GM19240 (cell line): ENCODE data around the gene IQCF5.
"Not testable (repeated sequence)": the region's sequence is repeated elsewhere in the genome, so short reads cannot be mapped to it uniquely, and the experiment has no call there.

Experiments
- DNase-seq: peaks from one replicate; pipeline ENCODE4 v3.0.0; 2011; ENCODE audit warnings: low spot score; ENCODE audit not compliant: insufficient read length

IQCF5 gene

DNA sequence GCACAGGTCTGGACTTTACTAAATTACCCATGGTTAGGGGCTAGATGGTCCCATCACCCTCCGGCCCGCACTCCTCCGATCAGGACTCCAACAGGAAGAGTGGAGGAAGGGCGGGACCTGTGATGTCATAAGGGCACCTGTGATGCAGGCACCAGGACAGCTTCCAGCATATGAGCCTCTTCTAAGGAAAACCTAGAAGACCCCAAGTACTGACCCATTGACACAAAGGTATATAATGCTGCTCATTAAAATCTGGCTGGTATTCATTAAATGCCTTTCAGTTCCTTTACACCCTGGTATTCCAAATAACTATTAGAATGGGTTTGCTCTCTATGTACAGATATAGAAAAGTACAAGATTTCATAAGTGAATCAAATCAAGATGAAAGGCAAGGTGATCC, at the start of gene IQCF5:
Gene IQCF5 (minus strand): TSS at position 101 of the 400 bp plus-strand sequence. CDS start 70 bp downstream, at position 31.
- no peak for DNase-seq

DNA sequence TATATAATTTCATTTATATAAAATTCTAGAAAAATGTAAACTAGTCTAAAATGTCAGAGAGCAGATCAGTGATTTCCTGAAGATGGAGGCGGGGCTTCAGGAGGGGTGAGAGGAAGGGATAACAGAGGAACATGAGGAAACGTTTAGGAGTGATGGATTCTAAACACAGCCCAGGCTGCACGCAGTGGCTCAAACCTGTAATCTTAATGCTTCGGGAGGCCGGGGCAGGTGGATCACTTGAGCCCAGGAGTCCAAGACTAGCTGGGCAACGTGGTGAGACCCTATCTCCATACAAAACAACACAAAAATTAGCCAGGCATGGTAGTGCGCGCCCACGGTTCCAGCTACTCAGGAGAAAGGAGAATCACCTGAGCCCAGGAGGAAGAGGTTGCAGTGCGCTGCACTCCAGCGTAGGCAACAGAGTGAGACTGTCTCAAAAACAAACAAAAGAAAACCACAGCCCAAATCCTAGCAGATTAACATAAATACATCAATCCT, 45.7 kb upstream of the IQCF5 start:
- no peak for DNase-seq

DNA sequence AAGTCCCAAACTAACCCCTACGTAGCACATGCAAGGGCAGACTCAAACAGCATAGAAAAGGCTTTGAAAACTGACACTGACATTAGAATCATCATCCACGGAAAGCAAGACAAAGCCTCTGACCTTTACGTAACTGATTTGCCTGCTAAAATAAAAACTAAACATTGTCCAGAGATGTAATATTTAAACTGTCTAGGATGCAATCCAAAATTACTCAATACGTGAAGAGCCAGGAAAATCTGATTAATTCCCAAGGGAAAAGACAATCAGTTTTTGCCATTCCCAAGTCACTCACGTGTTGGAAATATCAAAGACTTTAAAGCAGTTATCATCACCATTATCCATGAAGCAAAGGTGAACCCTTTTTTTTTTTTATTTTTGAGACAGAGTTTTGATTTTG, 41.0 kb upstream of the IQCF5 start:
- no peak for DNase-seq

DNA sequence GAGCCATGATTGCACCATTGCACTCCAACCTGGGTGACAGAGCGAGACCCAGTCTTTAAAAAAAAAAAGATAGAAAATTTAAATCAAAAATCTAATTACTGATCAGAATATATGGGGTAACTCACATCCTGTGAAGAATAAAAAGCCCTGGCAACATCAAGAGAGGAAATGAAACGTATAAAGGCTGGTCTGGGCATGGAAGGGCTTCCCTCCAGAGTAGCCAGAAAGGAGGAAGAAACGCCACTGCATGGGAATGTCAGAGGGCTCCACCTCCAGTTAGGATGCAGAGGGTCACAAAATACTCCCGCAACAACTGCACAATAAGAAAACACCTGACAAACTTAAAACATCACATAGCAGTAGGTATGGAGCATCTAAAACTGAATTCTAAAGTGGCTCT, 32.6 kb upstream of the IQCF5 start:
- DNase-seq: no peak

DNA sequence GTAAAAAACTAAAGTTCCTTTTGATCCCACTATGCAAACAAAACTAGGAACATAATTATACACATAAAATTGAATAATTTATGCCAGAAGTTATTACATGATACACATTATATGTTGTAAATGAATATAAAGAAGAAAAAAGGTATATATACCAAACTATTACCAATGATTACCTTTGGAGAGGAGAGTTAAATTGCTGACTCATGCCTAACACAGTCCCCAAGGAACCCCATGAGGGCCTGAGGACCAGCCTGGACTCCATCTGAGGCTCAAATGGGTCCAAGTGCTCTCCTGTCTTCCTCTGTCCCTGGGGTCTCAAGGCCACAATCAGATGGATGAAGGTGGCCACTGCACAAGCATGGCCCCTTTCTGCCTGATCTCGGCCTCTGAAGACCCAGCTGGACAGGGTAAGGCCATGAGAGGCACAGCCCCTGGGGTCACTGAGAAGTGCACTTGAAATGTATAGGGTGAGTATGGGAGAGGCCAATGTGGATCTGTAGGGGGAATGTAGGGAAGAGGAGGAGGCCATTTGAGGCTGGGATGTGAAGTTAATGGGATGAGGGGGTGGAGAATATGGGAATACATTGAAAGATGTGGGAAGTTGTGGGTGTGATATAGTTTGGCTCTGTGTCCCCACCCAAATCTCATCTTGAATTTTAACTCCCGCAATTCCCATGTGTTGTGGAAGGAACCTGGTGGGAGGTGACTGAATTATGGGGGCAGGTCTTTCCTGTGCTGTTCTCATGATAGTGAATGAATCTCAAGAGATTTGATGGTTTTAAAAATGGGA, 28.8 kb upstream of the IQCF5 start:
- no peak for DNase-seq

DNA sequence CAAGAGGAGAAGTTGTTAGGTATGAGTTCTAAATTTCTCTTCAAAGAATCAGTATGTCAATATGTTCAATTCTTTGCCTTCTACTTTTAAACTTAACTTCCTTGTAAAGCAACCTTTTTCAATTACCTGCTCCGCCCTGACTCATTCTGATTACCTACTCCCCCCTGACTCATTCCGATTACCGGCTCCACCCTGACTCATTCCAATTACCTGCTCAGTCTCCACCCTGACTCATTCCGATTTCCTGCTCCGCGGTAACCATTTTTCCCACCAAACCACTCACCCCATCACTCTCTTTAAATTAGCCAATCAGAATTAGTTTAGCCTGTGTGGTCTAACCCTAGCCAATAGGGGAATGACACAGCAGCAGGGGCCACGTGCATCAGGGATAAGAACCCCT, 27.0 kb upstream of the IQCF5 start:
- DNase-seq: not testable (repeated sequence)

DNA sequence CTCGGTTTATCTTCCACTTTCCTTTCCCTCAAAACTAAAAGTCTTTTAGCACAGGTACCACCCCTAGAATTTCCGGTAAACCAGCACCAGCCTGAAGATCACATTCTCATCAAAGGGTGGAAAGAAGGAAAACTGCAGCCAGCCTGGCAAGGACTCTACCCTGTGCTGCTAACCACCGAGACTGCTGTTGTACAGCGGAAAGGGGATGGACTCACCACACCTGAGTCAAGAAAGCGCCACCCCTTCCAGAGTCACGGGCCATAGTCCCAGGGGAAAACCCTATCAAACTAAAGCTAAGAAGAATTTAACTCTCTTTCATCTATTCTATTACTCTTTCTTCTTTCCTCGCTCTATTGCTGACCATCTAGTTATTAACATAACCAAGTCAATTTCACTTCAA, 24.6 kb upstream of the IQCF5 start:
- not testable (repeated sequence) for DNase-seq

DNA sequence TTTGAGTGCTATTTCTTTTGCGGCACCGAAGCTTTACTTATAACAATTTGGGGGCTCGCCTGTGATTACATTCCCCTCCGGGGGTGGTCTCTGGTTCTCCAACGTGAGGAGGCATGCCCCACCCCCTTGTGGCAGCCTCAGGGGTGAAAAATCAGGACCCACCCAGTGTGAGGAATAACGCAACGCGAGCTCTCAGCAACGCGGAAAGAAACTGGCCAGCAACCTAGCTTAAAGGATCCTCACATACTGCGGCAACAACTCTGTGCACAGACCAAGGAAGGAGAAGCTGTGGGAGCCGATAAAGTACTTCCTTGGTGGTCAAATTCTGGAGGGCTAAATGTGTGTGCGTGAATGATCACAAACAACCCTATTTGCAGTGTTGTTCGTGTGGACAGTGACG, 22.0 kb upstream of the IQCF5 start:
- DNase-seq: no peak

DNA sequence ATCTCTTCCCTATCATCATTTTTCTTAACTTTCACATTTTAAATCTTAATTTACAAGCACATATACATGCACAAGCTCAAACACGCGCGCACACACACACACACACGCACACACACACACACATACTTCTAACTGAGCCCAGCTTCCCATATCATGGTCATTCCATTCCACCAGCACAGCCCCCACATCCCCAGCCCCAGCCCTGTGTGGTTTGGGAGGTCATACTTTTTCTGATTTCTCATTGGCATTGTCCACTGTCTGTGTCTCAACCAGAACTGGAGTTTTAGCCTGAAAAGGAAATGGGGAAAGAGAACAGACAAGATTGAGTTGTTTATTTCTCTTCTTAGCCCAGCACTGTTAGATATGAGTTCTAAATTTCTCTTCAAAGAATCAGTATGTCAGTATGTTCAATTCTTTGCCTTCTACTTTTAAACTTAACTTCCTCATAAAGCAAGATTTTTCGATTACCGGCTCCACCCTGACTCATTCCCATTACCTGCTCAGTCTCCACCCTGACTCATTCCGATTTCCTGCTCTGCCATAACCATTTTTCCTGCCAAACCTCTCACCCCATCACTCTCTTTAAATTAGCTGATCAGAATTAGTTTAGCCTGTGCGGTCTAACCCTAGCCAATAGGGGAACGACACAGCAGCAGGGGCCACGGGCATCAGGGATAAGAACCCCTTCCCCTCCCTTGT, 21.4 kb upstream of the IQCF5 start:
- DNase-seq: no peak

DNA sequence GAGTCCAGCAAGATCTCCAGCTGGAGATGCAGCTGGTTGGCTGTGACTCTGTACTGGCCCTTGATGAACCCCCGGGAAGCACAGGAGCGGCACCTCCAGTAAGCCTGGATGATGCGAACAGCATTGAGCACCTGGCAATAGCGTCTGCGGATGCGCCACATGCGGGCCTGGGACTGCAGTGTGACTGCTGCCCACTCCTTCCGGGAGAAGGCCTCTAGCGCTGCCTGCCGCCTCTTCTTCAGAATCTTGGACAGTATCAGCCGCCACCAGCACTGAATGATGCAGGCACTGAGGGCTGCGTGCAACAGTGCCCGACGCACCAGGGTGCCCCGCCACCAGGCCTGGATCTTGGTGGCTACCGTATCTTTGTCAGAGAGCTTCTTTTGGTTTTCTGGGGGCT, 19.5 kb upstream of the IQCF5 start:
- DNase-seq: no peak

DNA sequence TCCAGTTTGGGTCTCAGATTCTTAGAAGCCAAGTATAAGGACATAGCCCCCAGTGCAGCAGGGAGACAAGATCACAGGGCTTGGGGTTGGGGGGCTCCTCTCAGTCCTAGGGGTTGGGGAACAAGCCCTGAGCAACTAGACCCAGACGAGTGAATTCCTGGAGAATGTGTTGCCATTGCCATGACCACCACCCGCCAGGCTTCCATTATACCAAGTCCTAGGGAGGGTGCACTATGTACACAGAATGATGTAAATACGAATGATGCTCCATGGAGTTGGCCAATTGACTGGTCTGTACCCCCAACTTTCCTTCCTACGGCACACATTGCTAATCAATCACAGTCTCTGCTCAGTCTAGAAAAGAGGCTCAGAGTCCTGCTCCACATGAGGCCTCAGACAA, 19.0 kb upstream of the IQCF5 start:
- DNase-seq: no peak

DNA sequence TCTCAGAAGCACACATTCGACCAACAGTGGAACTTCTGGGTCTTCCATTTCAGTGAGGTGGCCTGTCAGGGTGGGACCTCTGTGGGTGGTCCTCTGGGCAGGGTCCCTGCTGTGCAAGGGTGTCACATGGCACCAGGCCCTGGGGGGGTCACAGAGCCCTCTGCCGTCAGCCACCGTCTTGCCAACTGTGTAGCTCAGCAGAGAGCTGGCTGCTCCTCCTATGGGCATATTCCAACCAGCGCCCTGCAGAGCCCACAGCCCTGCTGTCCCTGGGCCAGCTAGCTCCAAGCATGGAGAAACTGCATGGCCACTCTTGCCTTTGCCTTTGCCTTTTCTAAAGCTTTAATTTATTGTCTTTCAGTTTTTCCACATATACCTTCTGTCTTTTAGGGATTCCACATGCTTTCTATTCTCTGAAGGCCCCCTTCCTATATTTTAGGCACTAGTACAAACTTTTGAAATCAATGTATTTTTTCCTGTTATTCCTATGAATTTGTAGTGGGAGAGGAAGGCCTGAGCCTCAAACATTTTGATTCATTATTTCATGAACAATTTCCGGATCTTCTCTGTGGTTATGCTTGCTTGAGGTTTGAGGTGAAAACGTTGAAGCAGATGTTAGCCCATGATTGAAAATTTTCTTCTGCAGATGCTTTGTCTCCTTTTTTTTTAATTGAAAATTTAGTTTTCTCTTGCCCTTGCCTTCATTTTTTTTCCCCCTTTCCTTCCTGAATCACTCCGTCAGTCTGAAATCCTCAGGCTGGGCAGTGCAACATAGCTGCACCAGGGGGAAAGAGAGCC, 16.0 kb upstream of the IQCF5 start:
- DNase-seq: no peak

DNA sequence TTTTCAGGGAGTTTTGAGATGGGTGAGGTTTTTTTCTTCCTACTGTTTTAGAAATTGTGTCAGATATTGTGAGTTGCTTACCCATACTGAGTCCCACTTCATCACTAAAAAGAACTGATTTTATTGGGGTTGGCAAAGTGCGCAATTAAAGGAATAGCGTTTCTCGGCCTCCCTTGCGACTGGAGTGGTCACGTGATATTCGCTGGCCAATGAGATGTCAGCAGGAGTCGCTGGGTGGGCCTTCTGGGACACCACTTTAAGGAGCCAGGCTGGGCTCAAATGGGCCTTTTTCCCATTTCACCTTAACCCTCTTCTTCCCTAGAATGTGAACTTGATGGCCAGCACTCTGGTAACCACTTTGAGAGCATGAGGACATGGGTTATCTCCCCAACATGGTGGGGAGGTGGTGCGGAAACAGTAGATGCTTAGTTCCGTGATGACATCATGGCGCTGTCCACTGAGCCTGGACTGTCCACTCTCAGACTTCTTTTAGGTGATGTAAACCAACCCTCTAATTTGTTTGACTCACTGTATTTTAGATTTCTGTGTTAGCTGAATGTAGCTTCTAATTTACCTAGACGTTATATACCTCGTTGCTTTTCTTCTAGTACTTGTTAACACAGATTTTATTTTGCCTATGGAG, 13.2 kb upstream of the IQCF5 start:
- no peak for DNase-seq

DNA sequence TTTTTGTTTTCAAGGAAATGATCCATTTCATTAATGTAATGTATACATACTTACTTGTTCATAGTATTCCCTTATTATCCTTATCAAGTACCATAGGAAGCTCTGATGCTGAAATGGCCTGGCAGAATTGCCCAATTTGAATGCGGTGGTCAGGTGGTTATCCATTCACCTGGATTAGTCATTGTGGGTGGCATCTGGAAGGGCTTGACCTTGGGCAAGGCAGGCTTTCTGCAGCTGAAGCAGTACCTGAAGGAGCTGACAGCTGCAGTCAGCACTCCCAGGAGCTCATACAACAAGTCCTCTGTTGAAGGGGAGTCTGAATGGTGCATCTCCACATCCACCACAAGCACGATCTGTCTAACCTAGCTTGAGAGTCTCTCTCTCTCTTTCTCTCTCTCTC, 12.2 kb upstream of the IQCF5 start:
- DNase-seq: no peak

DNA sequence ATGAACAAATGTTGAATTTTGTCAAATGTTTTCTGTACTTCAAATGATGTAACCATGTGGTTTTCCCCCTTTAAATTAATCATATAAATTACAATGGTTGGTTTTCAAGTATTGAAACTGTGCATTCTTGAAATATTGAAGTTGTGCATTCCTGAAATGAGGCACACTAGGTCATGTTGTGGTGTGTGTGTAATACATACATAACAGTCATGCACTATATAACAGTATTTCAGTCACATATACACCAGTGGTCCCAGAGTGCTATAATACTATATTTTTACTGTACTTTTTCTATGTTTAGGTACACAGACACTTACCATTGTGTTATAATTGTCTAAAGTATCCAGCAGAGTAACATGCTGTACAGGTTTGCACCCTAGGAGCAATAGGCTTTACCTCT, 11.0 kb upstream of the IQCF5 start:
- DNase-seq: no peak

DNA sequence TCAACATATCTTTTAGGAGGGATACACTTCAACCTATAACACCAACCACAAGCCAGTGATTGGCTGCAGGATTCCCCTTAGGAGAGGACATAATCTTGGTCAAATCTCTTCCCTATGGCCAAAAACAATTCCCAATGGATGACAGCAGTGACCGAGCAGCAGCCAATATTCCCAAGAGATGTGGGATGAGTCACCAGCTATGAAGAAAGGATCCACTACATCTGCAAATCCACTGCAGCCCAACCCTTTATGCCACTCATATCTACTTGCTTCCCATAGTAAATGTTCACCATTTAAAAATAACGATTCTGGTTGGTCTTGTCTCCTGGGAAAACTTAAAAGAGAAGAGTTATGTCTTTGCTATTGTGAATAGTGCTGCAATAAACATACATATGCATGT, 4.5 kb upstream of the IQCF5 start:
- no peak for DNase-seq

DNA sequence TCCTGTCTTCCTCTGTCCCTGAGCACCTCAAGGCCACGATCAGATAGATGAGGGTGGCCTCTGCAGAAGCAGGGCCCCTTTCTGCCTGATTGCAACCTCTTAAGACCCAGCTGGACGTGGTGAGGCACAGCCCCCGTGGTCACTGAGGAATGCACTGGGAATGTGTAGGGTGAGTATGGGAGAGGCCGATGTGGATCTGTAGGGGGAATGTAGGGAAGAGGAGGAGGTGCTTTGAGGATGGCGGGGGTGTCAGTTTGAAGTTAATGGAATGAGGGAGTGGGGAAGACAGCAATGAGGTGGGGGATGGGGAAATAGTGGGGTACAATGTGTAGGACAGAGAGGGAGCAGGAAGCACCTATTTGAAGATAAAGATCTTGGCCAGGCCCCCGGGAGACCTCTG, 785 bp upstream of the IQCF5 start:
- DNase-seq: no peak

DNA sequence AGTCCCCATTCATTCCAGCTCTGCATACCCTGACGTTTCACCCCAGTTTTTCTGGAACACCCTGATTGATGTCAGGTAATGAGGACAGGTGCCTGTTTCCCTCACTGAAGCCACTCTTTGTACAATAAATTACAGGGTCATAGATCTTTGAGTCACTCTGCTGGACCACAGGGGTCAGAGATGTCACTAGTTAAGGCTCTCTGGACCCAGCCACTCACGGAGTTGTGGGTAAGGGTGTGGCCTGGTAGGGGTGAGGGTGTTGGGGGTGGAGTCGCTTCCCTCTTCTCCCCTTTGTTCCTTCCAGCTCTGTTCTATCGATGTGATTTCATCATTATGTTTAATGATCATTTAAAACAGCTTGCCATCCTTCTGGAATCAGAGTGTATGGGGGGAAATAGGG, 512 bp downstream of the IQCF5 start:
- no peak for DNase-seq

DNA sequence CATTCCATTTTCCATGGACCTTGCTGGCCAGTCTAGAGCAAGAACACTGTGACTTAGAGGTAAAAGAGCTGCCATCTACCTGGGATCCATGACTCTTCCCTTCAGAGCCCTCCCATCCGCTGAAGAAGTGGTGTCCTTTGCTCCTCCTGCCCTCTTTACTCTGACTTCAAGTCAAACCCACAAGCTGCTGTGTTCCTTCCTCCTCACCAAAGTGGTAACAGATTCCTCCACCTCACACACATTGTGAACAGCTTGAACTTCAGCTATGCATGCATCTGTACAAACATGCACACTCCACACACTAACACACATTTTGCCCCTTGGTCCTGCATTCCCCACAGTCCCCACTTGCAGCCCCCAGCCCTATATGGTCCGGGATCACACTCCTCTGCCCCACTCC, 990 bp downstream of the IQCF5 start:
- DNase-seq: no peak

DNA sequence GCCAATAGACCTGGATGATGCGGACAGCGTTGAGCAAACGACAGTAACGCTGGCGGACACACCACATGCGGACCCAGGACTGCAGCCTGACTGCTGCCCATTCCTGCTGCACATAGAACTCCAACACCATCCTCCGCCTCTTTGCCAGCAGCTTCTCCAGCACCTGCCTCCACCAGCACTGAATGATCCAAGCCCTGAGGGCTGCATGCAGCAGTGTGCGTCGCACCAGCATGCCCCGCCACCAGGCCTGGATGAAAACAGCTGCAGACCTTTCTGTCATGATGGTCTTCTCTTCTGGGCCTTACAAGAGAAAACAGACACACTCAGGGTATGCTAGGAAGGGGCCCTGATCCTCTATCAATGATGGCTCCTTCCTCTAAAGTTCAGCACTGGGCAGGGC, 1.5 kb downstream of the IQCF5 start:
- DNase-seq: no peak

DNA sequence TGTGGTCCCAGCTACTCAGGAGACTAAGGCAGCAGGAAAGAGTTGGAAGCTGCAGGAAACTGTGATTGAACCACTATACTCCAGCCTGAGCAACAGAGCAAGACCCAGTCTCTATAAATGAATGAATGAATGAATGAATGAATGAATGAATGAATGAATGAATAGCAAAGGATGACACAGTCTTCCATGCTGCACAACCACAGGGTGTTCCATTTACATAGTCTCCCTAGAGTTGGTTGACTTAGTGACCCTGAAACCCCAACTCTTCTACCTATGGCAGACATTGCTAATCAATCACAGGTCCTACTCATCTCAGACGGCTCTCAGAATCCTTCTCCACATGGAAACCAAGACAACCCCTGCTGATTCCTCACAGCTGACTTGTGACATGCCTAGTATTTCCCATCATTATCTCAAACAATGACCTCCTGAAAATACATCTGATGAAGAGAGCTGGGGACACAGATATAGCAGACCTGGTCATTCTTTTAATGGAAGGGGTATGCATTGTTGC, 2.1 kb downstream of the IQCF5 start:
- no peak for DNase-seq
